Liver (tissue), 9 donors: Measurements from ENCODE around the gene NTF4. TPM values are rescaled to one million over a fixed set of nuclear protein-coding genes. Genes with fewer than 3 reads are reported as not detected.

ENCODE experiments used
- DNase-seq: peaks from one replicate; pipeline ENCODE4 v3.0.0-alpha.2; 2017; ENCODE audit warnings: low spot score
- H3K27ac ChIP-seq, 2 donors: one replicate each; pipeline ENCODE4 v1.7.0; 2013; ENCODE audit warnings: inconsistent platforms in 2 of 2, low read length in 2 of 2, control low read depth in 1 of 2, low read depth in 1 of 2, mild to moderate bottlenecking in 1 of 2
- H3K27me3 ChIP-seq, 4 donors: one replicate each; pipeline versions ENCODE4 v1.6.1 to v1.7.0; 2013; ENCODE audit warnings: low read length in 3 of 4, inconsistent platforms in 1 of 4, mild to moderate bottlenecking in 1 of 4, moderate library complexity in 1 of 4; ENCODE audit not compliant: control insufficient read depth in 4 of 4, insufficient read depth in 4 of 4
- H3K36me3 ChIP-seq, 4 donors: one replicate each; pipeline versions ENCODE4 v1.6.1 to v1.7.0; 2013; ENCODE audit warnings: low read length in 3 of 4, mild to moderate bottlenecking in 3 of 4, low read depth in 1 of 4, moderate library complexity in 1 of 4; ENCODE audit not compliant: control insufficient read depth in 4 of 4, insufficient read depth in 3 of 4
- H3K4me1 ChIP-seq, 4 donors: one replicate each; pipeline versions ENCODE4 v1.6.1 to v1.7.0; 2013; ENCODE audit warnings: low read length in 3 of 4, mild to moderate bottlenecking in 3 of 4, moderate library complexity in 1 of 4; ENCODE audit not compliant: control insufficient read depth in 4 of 4, insufficient read depth in 4 of 4
- H3K4me3 ChIP-seq, 3 donors: one replicate each; pipeline versions ENCODE4 v1.6.1 to v1.7.0; 2013; ENCODE audit warnings: low read length in 3 of 3, control low read depth in 1 of 3, low read depth in 1 of 3, mild to moderate bottlenecking in 1 of 3
- H3K9ac ChIP-seq, 2 donors: one replicate each; pipeline ENCODE4 v1.7.0; 2013; ENCODE audit warnings: low read length in 2 of 2, mild to moderate bottlenecking in 2 of 2, moderate library complexity in 2 of 2, control low read depth in 1 of 2, low read depth in 1 of 2
- H3K9me3 ChIP-seq, 4 donors: one replicate each; pipeline versions ENCODE4 v1.6.1 to v1.7.0; 2013; ENCODE audit warnings: low read length in 3 of 4; ENCODE audit not compliant: control insufficient read depth in 4 of 4
- ATF3 ChIP-seq: IDR thresholded peaks from 2 replicates; pipeline ENCODE4 v1.6.1; 2016; ENCODE audit warnings: antibody characterized with exemption
- EGR1 ChIP-seq, 2 donors: IDR thresholded peaks; 2 replicates each; pipeline ENCODE4 v1.6.1; 2016 to 2018; ENCODE audit warnings: antibody characterized with exemption in 2 of 2, low read depth in 2 of 2
- FOXA1 ChIP-seq: IDR thresholded peaks from 2 replicates; pipeline ENCODE4 v1.6.1; 2016; ENCODE audit warnings: antibody characterized with exemption
- FOXA2 ChIP-seq: IDR thresholded peaks from 2 replicates; pipeline ENCODE4 v1.6.1; 2016; ENCODE audit warnings: antibody characterized with exemption
- GABPA ChIP-seq, 2 donors: IDR thresholded peaks in 1 of 2; conservative IDR thresholded peaks in 1 of 2; 2 replicates each; pipeline ENCODE4 v1.6.1; 2016; ENCODE audit warnings: antibody characterized with exemption in 2 of 2, mild to moderate bottlenecking in 1 of 2, moderate library complexity in 1 of 2
- JUND ChIP-seq, 2 donors: IDR thresholded peaks; 2 replicates each; pipeline ENCODE4 v1.6.1; 2016; ENCODE audit warnings: antibody characterized with exemption in 2 of 2
- MAX ChIP-seq: IDR thresholded peaks from 2 replicates; pipeline ENCODE4 v1.6.1; 2016; ENCODE audit warnings: antibody characterized with exemption
- NR2F2 ChIP-seq: IDR thresholded peaks from 2 replicates; pipeline ENCODE4 v1.6.1; 2016; ENCODE audit warnings: antibody characterized with exemption
- RAD21 ChIP-seq, 2 donors: IDR thresholded peaks; 2 replicates each; pipeline ENCODE4 v1.6.1; 2016; ENCODE audit warnings: antibody characterized with exemption in 2 of 2, mild to moderate bottlenecking in 2 of 2
- REST ChIP-seq: IDR thresholded peaks from 2 replicates; pipeline ENCODE4 v1.6.1; 2016; ENCODE audit warnings: antibody characterized with exemption, mild to moderate bottlenecking
- RXRA ChIP-seq, 2 donors: IDR thresholded peaks; 2 replicates each; pipeline ENCODE4 v1.6.1; 2017 to 2018; ENCODE audit warnings: antibody characterized with exemption in 2 of 2, mild to moderate bottlenecking in 1 of 2
- TAF1 ChIP-seq: conservative IDR thresholded peaks from 2 replicates; pipeline ENCODE4 v1.6.1; 2016; ENCODE audit warnings: antibody characterized with exemption, mild to moderate bottlenecking
- YY1 ChIP-seq: IDR thresholded peaks from 2 replicates; pipeline ENCODE4 v1.6.1; 2016; ENCODE audit warnings: antibody characterized with exemption, mild to moderate bottlenecking
- ZBTB33 ChIP-seq: IDR thresholded peaks from 2 replicates; pipeline ENCODE4 v1.6.1; 2016; ENCODE audit warnings: antibody characterized with exemption
- WGBS: extraction: QIAGEN DNeasy Blood & Tissue Kit; methylation state at CpG from one replicate; pipeline ENCODE4 v1.1.7; 2013; 5-methylcytosine and 5-hydroxymethylcytosine counted together
- polyA plus RNA-seq, 2 donors: library from polyadenylated mRNA; stranded (reverse) in 1 of 2; unstranded in 1 of 2; fragments of 200-250 nt in 1 of 2; fragments of >200 nt in 1 of 2; fragmentation: Nextera tagmentation in 1 of 2; extraction: Ambion mirVana in 1 of 2; gene quantifications; one replicate each; pipeline versions ENCODE4 v1.2.1 to v1.2.3, GENCODE V29; 2013 to 2015
- total RNA-seq, 2 donors: library from RNA; depleted of rRNA; stranded (reverse); fragments of >200 nt; gene quantifications; one replicate each; pipeline ENCODE4 v1.2.3, GENCODE V29; 2014
- donor health status: healthy.
- donor health status: healthy.
- donor health status: healthy.
- donor health status: healthy.
- donor health status: healthy.

NTF4 gene
- total and polyA plus RNA-seq, 4 donors: not detected

- TF ChIP-seq ZBTB33: no peak
- TF ChIP-seq FOXA2: no peak
- no peak for TF ChIP-seq MAX
- no peak for TF ChIP-seq NR2F2
Observed at GRCh38 chr19:49069026-49069425, 4.4 kb upstream of the NTF4 start (continued).

DNA sequence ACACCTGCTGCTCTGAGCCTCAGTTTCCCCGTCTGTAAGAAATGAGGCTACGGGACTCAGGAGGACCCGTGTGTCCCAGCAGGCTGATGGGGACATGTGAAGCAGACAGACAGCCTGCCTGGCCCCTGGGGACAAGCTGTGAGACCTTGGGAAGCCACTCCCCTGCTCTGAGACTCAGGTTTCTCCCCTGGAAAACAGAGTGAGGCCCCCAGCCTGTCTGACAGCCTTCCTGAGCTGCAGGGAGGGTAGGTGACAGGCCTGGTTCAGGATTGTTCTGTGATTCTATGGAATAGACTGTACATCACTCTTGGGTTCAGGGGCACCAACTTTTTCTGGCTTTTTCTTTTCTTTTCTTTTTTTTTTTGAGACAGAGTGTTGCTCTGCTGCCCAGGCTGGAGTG lies 2.9 kb upstream of the NTF4 start:
- H3K27me3 ChIP-seq: peaks cover 0 to 5% (median 1%) of the 10 kb centered on the region in 4 donors

GRCh38 chr19:49065905-49066512 lies 1.4 kb upstream of the NTF4 start:
- H3K9me3 ChIP-seq: no peaks in the 10 kb centered on the region
- H3K4me1 ChIP-seq: no peaks in the 10 kb centered on the region
- no peak overlapping the region for H3K9ac ChIP-seq
- H3K4me3 ChIP-seq: no peak overlapping the region
- DNase-seq: no peak
- H3K36me3 ChIP-seq: no peaks in the 10 kb centered on the region
- 48% methylated on average over 13 of the region's 13 CpGs for WGBS
- TF ChIP-seq JUND (IDR thresholded peaks at IDR 0.05): no peak
- TF ChIP-seq MAX: no peak
- TF ChIP-seq FOXA2: no peak
- TF ChIP-seq ATF3: no peak
- TF ChIP-seq REST: no peak
- no peak for TF ChIP-seq RXRA (IDR thresholded peaks at IDR 0.05)
- no peak for TF ChIP-seq YY1
- TF ChIP-seq GABPA (IDR thresholded peaks at IDR 0.05 in 1 of 2, conservative IDR thresholded peaks at IDR 0.05 in 1 of 2): no peak
- no peak for TF ChIP-seq EGR1 (IDR thresholded peaks at IDR 0.05; ENCODE audit: low read depth in 2 of 2)
- TF ChIP-seq ZBTB33: no peak
- TF ChIP-seq TAF1: no peak
- TF ChIP-seq FOXA1: no peak
- TF ChIP-seq RAD21 (IDR thresholded peaks at IDR 0.05): no peak
- no peak overlapping the region for H3K27ac ChIP-seq
- peaks cover 0 to 5% (median 0%) of the 10 kb centered on the region in 4 donors for H3K27me3 ChIP-seq

More for the DNA sequence above, 2.9 kb upstream of the NTF4 start:
- no peak for TF ChIP-seq EGR1 (IDR thresholded peaks at IDR 0.05; ENCODE audit: low read depth in 2 of 2)
- no peak for DNase-seq
- Histone ChIP-seq H3K27ac (no peak overlapping the region), H3K9ac (no peak overlapping the region), H3K9me3 (no peaks in the 10 kb centered on the region), H3K4me1 (no peaks in the 10 kb centered on the region), H3K4me3 (no peak overlapping the region), H3K36me3 (no peaks in the 10 kb centered on the region)
- WGBS: 50% methylated on average over 3 of the region's 3 CpGs
